Esophagus muscularis mucosa (tissue), 3 donors: ENCODE measurements around the gene PSMG1.

Source experiments
- POLR2A ChIP-seq: fragments of 450-650 bp; IDR thresholded peaks from one replicate; pipeline ENCODE4 v1.6.1; 2017; ENCODE audit warnings: antibody characterized with exemption, moderate library complexity, mild to moderate bottlenecking, low read depth
- TF ChIP-seq, protein P1 (sequence below), 3 experiments: fragments of 200-600 bp in 2 of 3; fragments of 450-650 bp in 1 of 3; sonication (generic) in 2 of 3; IDR thresholded peaks; one replicate each; pipeline ENCODE4 v1.5.1; 2017 to 2019; ENCODE audit warnings: antibody characterized with exemption in 3 of 3, mild to moderate bottlenecking in 2 of 3, moderate library complexity in 1 of 3

DNA sequence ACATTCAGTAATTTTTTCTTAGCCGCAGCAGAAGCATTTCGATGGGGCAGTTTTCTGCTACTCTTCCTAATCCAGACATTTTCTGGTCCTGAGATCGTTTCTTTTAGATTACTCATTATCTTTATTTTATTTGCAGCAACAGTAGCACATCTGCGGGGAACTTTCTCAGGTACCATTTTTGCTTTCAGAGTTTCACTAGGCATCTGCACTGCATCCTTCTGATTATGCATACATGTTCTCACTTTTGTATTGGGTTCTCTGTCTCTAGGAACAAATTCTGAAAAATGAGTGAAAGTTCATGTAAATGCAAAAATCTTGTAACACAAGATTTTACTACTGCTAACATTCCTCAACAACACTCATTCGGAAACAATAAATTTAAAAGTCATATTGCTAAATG lies 3.9 kb upstream of the PSMG1 start:
- TF ChIP-seq POLR2A: no peak
- TF ChIP-seq, protein P1, sequence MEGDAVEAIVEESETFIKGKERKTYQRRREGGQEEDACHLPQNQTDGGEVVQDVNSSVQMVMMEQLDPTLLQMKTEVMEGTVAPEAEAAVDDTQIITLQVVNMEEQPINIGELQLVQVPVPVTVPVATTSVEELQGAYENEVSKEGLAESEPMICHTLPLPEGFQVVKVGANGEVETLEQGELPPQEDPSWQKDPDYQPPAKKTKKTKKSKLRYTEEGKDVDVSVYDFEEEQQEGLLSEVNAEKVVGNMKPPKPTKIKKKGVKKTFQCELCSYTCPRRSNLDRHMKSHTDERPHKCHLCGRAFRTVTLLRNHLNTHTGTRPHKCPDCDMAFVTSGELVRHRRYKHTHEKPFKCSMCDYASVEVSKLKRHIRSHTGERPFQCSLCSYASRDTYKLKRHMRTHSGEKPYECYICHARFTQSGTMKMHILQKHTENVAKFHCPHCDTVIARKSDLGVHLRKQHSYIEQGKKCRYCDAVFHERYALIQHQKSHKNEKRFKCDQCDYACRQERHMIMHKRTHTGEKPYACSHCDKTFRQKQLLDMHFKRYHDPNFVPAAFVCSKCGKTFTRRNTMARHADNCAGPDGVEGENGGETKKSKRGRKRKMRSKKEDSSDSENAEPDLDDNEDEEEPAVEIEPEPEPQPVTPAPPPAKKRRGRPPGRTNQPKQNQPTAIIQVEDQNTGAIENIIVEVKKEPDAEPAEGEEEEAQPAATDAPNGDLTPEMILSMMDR (IDR thresholded peaks at IDR 0.05): no peak
